ENCODE data around the gene PPP6R3. TPM values are rescaled to one million over a fixed set of nuclear protein-coding genes. Genes with fewer than 3 reads are reported as not detected.

The PPP6R3 gene
- total RNA-seq, 4 donors from 2014 or later: 103 to 150 (median 119) TPM

- peaks cover 0 to 33% of the 10 kb centered on the region in 2 donors for H3K27me3 ChIP-seq
- H3K4me3 ChIP-seq: no peak overlapping the region
- no peak for DNase-seq (ENCODE audit: low spot score in 2 of 2)
- 63 to 70% methylated on average over 8 to 13 of the region's 16 CpGs for WGBS, 2 donors
- no peak for TF ChIP-seq EP300 (IDR thresholded peaks at IDR 0.05)
- TF ChIP-seq POLR2A (IDR thresholded peaks at IDR 0.05): no peak
- no peak for TF ChIP-seq CTCF (IDR thresholded peaks at IDR 0.05)
- peaks cover 0 to 30% (median under 1%) of the 10 kb centered on the region in 4 donors for H3K9me3 ChIP-seq
- H3K4me1 ChIP-seq: peaks cover 0 to 4% (median 0%) of the 10 kb centered on the region in 4 donors
- H3K27ac ChIP-seq: no peak overlapping the region
- no peaks in the 10 kb centered on the region for H3K36me3 ChIP-seq
Observed at GRCh38 chr11:68651985-68652682, 191.6 kb downstream of the PPP6R3 start.

- Histone ChIP-seq H3K4me1 (peaks cover 0 to 4% (median 0%) of the 10 kb centered on the region in 4 donors), H3K36me3 (no peaks in the 10 kb centered on the region), H3K4me3 (no peak overlapping the region), H3K9me3 (peaks cover 0 to 24% (median 0%) of the 10 kb centered on the region in 4 donors), H3K27ac (no peak overlapping the region), H3K27me3 (peaks cover 0 to 33% of the 10 kb centered on the region in 2 donors)
- WGBS, 2 donors: 72 to 80% methylated on average over 11 to 12 of the region's 12 CpGs
- DNase-seq (ENCODE audit: low spot score in 2 of 2): no peak
- TF ChIP-seq EP300 (IDR thresholded peaks at IDR 0.05) (no peak), CTCF (IDR thresholded peaks at IDR 0.05) (no peak), POLR2A (IDR thresholded peaks at IDR 0.05) (no peak)
Observed at GRCh38 chr11:68652683-68653156, 192.2 kb downstream of the PPP6R3 start.

GRCh38 chr11:68653486-68654430 lies 193.2 kb downstream of the PPP6R3 start:
- 71 to 78% methylated on average over 17 to 21 of the region's 24 CpGs for WGBS, 2 donors
- Histone ChIP-seq H3K36me3 (no peaks in the 10 kb centered on the region), H3K4me1 (peaks cover 0 to 6% (median 1%) of the 10 kb centered on the region in 4 donors), H3K9me3 (peaks cover 0 to 20% (median 0%) of the 10 kb centered on the region in 4 donors), H3K4me3 (no peak overlapping the region), H3K27me3 (peaks cover 0 to 33% of the 10 kb centered on the region in 2 donors), H3K27ac (no peak overlapping the region)
- no peak for TF ChIP-seq EP300 (IDR thresholded peaks at IDR 0.05)
- no peak for TF ChIP-seq CTCF (IDR thresholded peaks at IDR 0.05)
- no peak for TF ChIP-seq POLR2A (IDR thresholded peaks at IDR 0.05)
- no peak for DNase-seq (ENCODE audit: low spot score in 2 of 2)

GRCh38 chr11:68654978-68655377 lies 194.4 kb downstream of the PPP6R3 start:
- Histone ChIP-seq H3K36me3 (no peaks in the 10 kb centered on the region), H3K4me1 (peaks cover 0 to 14% (median 7%) of the 10 kb centered on the region in 4 donors), H3K9me3 (peaks cover 0 to 20% (median 0%) of the 10 kb centered on the region in 4 donors), H3K4me3 (no peak overlapping the region), H3K27me3 (peaks cover 0 to 25% of the 10 kb centered on the region in 2 donors), H3K27ac (no peak overlapping the region)
- WGBS, 2 donors: 95% methylated on average over 8 of the region's 8 CpGs
- TF ChIP-seq EP300 (IDR thresholded peaks at IDR 0.05): no peak
- TF ChIP-seq POLR2A (IDR thresholded peaks at IDR 0.05): no peak
- TF ChIP-seq CTCF (IDR thresholded peaks at IDR 0.05): no peak
- DNase-seq (ENCODE audit: low spot score in 2 of 2): no peak
